GM18870 (cell line): ENCODE measurements around the gene CCDC136.

Experiments
- ATAC-seq: cut with Tn5 transposase; IDR thresholded peaks from one replicate; pipeline ENCODE4 v1.9.1; 2021; ENCODE audit warnings: moderate library complexity; ENCODE audit not compliant: unreplicated experiment

The CCDC136 gene

DNA sequence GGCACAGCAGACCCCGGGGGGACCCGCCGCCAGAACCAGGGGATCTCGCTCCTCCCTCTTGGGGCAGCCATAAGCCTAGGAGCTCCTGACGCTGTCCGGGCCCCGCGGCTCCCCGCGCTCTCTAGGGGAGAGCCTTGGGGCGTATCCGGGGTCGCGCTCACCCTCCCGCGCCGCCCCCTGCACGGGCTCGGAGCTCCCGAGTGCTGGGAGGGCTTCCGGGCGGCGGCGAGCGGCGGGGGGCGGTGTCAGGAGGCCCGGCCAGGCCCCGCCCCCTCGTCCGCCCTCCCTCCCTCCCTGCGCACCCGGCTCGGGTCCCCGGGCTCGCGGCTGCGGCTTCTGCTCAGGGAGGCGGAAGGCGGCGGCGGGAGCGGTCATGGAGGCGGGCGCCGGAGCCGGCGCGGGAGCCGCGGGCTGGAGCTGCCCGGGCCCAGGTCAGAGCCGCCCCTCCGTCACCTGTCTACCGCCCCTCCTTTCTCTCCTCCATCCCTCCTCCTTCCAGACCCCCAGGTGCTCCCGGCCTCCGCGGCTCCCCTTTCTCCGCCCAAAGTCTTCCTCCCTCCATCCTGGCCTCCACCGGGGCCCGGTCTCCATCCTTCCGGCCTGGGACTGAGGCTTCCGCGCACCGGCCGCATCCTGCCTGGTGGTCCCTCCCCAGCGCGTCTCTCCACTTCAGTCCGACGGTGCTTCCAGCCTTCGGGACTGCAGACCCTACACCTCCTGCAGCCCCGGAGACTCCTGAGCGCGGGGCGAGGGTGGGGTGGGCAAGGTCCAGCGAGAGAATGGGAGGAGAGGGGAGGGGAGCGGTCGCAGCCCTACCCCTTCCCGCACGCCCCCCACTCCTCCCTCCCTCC, at the start of gene CCDC136:
Gene CCDC136, plus strand, starts transcription at position 848 of the 851 bp plus-strand sequence. CDS start 444 bp downstream, outside the sequence.
- ATAC-seq, result no peak

DNA sequence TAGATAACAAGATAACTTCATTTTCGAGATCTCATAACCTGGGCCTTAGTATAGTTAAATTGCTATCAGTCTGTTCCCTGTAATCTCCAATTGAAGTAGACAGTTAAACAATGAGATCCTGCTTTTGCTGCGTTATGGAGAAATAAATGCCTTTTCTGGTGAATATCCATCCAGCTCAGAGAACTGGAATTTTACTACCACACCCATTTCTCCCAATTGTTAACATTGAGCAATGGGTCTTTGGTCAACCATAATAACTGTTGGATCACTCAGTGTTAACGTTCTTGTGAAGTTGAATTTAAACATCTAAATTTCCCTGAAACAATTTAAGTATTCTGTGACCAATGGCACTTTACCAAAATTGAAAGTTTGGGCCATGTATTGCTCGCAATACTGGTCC, 49.6 kb upstream of the CCDC136 start:
- no peak for ATAC-seq

DNA sequence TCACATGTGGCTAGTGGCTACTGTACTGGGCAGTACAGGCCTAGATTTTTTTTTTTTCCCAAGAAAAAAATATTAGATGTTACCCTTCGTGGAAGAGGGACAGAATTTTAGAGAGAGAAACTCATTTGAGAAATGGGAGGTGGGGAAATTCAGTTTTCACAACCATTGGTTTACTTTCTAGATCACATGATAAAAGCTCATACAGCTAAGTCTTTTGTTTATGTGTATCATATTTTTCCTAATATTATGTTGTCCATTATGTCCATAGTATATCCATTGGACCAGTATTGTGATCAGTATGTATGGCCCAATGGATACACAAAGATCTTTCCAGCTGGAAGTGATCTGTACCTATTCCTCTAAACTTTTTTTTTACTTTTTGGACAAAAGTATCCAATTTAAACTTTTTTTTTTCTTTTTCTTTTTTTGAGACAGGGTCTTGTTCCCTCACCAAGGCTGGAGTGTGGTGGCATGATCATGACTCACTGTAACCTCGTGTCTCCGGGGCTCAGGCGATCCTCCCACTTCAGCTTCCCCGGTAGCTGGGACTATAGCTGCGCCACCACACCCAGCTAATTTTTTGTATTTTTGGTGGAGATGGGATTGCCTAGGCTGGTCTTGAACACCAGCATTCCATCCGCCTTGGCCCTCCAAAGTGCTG, 48.5 kb upstream of the CCDC136 start:
- ATAC-seq, result no peak

GRCh38 chr7:128744366-128744905, 47.3 kb upstream of the CCDC136 start:
- ATAC-seq, result no peak

DNA sequence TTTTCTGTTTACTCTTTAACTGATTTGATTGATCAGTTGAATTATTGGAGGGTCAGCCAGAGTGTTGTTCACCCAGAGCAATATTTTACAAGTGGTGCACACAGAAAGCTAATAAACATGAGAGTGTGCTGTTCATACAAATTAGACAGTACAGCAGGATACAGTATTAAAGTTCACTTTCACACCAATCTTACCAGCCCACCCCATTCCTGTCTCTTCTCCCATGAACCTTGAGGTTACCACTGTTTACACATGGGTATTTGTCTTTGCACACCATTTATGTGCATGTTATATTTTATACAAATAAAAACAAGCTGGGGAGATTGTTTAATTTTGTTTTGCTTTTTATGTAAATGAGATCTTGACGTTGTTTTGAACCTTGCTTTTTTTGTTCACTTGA, 46.1 kb upstream of the CCDC136 start:
- no peak for ATAC-seq

- no peak for ATAC-seq
Observed at GRCh38 chr7:128747327-128748079, 44.3 kb upstream of the CCDC136 start.

GRCh38 chr7:128752251-128752650, 39.5 kb upstream of the CCDC136 start:
- ATAC-seq, result no peak

- no peak for ATAC-seq
Observed at GRCh38 chr7:128755075-128755818, 36.5 kb upstream of the CCDC136 start.

DNA sequence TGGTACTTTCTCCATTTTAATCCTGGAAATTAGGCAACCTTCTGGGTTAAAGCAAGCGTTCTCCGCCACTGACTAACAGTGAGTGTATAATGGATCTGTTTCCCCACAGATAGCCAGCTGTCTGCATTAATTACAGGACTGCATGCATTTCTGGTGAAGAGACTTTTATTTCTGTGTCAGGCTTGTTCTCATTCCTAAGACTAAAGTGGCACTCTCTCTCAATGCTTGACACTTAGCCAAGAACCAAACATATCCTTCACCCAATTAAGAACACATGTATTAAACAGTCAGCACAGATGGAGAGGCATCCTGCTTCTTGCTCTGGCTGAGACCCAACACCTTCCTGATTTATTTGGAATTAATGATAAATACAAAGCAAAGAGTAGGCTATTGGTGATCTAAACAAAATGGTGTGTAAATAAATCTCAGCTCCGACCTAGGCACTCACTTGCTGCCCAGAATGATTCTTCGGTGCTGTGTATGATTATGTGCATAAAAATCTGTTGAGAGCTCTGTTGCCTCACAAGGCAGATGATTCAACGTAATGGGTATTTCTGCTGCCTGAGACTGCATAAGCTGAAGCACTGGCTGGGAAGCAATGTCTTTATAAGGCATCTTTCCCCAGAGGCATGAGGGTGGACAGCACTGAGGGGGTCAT, 35.8 kb upstream of the CCDC136 start:
- ATAC-seq, result no peak

GRCh38 chr7:128757203-128757602, 34.6 kb upstream of the CCDC136 start:
- ATAC-seq, result no peak

- ATAC-seq, result no peak
Observed at GRCh38 chr7:128758553-128758952, 33.2 kb upstream of the CCDC136 start.

- ATAC-seq, result no peak
Observed at GRCh38 chr7:128759242-128759641, 32.5 kb upstream of the CCDC136 start.

DNA sequence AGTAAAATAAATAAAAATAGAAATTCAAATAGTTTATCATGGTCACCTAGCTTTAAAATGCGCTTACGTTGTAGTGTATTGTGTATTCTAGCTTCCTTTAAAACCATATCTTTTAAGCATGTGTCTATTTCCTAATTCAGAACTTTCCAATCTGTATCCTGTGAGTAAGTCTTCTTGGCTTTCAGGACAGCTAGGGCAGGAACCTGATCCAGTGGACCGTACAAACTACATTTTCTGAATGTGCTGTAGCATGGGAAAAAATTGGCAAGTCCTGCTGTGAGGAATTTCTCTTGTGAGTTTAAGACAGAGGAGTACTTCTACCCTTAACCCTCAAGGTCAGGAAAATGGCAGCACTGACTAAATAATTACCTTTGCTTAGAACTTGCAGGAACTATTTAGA, 28.2 kb upstream of the CCDC136 start:
- no peak for ATAC-seq

- ATAC-seq, result no peak
Observed at GRCh38 chr7:128767475-128768110, 24.2 kb upstream of the CCDC136 start.

DNA sequence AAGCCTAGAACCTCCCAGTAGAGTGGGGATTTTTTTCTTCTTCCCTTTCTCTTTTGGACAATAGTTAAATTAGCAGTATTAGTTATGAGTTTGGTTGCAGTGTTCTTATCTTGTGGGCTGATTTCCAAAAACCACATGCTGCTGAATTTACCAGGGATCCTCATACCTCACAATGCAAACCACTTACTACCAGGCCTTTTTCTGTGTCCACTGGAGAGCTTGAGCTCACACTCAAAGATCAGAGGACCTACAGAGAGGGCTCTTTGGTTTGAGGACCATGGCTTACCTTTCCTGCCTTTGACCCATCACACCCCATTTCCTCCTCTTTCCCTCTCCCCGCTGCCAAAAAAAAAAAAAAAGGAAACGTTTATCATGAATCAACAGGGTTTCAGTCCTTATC, 21.5 kb upstream of the CCDC136 start:
- no peak for ATAC-seq

DNA sequence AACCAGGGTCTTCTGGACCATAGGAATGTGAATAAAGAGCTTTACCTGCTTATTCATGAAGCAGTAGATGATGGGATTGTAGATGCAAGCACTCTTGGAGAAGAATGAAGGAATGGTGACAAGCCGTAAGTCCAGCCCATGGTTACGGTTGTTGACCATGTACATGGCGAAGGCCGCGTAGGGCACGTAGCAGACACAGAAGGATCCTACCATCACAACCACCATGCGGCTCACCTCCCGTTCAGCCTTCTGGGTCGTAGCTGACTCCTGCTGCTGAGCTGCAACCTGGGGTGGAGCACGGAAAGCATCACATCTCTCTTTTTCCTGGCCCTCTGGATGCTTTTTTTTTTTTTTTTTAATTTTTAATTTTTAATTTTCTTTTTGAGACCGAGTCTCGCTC, 18.2 kb upstream of the CCDC136 start:
- no peak for ATAC-seq

DNA sequence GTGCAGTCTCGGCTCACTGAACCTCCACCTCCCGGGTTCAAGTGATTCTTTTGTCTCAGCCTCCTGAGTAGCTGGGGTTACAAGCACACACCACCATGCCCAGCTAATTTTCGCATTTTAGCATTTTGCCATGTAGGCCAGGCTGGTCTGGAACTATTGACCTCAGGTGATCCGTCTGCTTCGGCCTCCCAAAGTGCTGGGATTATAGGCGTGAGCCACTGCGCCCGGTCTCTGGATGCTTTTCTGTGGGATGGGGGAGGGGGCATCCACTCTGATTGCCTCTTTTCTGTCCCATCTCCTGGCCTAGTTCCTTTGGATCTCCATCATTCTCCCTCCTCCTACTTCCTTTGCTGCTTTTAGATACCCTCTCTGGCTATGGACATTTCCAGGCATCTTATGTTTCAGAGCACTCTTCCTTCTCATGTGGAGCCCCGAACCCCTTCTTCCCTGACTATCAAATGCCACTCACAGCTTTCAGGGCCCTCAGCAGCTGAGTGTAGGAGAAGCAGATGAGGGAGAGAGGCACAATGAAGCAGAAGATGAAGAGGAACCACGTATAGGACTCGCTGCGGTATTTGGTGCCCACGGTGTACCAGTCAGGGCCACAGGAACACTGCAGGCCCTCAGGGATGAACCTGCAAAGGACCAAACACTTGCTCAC, 17.6 kb upstream of the CCDC136 start:
- no peak for ATAC-seq

DNA sequence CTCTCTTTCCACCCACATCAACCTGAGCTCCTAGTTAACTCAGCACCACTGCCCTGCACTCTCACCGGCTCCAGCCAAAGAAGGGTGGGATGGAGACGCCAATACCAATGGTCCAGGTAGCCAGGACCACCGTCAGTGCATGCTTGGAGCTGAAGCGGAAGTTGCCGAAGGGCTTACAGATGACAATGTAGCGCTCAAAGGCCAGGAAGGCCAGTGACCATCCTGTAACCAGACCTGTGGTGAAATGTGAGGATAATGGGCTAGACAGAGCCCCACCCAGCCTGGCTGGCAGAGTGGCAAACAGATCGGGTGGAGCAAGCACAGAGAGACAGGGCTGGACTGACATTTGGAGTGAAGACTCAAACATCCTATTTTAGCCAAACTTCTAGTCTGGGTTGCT, 16.8 kb upstream of the CCDC136 start:
- ATAC-seq, result no peak
